GM13976 (cell line): ENCODE results near the gene GRAMD2B.

ENCODE experiments used
- DNase-seq: peaks from one replicate; pipeline ENCODE4 v3.0.0; 2012; ENCODE audit warnings: low spot score
- CTCF ChIP-seq: IDR thresholded peaks from 2 replicates; pipeline ENCODE4 v1.5.1; 2012; ENCODE audit warnings: borderline replicate concordance, mild to moderate bottlenecking; ENCODE audit not compliant: insufficient read depth; ENCODE audit errors: extremely low read depth, missing control alignments, control extremely low read depth
- in situ Hi-C: fragments of 300-500 bp; cut with MboI; formaldehyde crosslinking; loops from one replicate; pipeline ENCODE4 v1.12.0; 2022; ENCODE audit warnings: low sequenced_read_pairs, mixed read lengths, inconsistent platforms; ENCODE audit not compliant: unreplicated experiment

GRAMD2B gene

GRCh38 chr5:126460459-126460858, 37.2 kb downstream of the GRAMD2B start:
- TF ChIP-seq CTCF, result no peak
- in situ Hi-C loops, result no loop called here

GRCh38 chr5:126460977-126461376, 37.8 kb downstream of the GRAMD2B start:
- DNase-seq, result no peak
- TF ChIP-seq CTCF, result no peak
- in situ Hi-C loops, result no loop called here

More at GRCh38 chr5:126460459-126460858, 37.2 kb downstream of the GRAMD2B start:
- no peak for DNase-seq

- no peak for DNase-seq
- no peak for TF ChIP-seq CTCF
- in situ Hi-C loops, result no loop called here
These were observed 38.6 kb downstream of the GRAMD2B start for GRCh38 chr5:126461838-126462237.

GRCh38 chr5:126462239-126463014, 39.2 kb downstream of the GRAMD2B start:
- peak; percentile 44 for DNase-seq
- no peak for TF ChIP-seq CTCF
- in situ Hi-C loops, result no loop called here

GRCh38 chr5:126464016-126464415, 40.8 kb downstream of the GRAMD2B start:
- no peak for TF ChIP-seq CTCF
- in situ Hi-C loops, result no loop called here
- no peak for DNase-seq

GRCh38 chr5:126464959-126465358, 41.8 kb downstream of the GRAMD2B start:
- in situ Hi-C loops, result no loop called here
- no peak for TF ChIP-seq CTCF
- no peak for DNase-seq

GRCh38 chr5:126468091-126468490, 44.9 kb downstream of the GRAMD2B start:
- in situ Hi-C loops, result no loop called here
- no peak for DNase-seq
- TF ChIP-seq CTCF, result no peak
